GM12864 (cell line): ENCODE measurements around the gene TAF11L14.
"Not testable (repeated sequence)": the region's sequence is repeated elsewhere in the genome, so short reads cannot be mapped to it uniquely, and the experiment has no call there.

ENCODE experiments used
- DNase-seq: peaks from one replicate; pipeline ENCODE4 v3.0.0-alpha.2; 2011; ENCODE audit warnings: low read depth
- H3K4me3 ChIP-seq: 2 replicates; pipeline ENCODE4 v1.5.1; 2011; ENCODE audit warnings: mild to moderate bottlenecking, low read depth, low read length, control low read depth
- TF ChIP-seq, protein P1 (sequence below): IDR thresholded peaks from 2 replicates; pipeline ENCODE4 v1.5.1; 2011; ENCODE audit warnings: low read depth, mild to moderate bottlenecking, moderate library complexity, low read length, control low read depth, inconsistent platforms; ENCODE audit errors: missing control alignments

TAF11L14 gene

GRCh38 chr5:17620627-17621026 is 13.6 kb upstream of the TAF11L14 start:
- TF ChIP-seq, protein P1, sequence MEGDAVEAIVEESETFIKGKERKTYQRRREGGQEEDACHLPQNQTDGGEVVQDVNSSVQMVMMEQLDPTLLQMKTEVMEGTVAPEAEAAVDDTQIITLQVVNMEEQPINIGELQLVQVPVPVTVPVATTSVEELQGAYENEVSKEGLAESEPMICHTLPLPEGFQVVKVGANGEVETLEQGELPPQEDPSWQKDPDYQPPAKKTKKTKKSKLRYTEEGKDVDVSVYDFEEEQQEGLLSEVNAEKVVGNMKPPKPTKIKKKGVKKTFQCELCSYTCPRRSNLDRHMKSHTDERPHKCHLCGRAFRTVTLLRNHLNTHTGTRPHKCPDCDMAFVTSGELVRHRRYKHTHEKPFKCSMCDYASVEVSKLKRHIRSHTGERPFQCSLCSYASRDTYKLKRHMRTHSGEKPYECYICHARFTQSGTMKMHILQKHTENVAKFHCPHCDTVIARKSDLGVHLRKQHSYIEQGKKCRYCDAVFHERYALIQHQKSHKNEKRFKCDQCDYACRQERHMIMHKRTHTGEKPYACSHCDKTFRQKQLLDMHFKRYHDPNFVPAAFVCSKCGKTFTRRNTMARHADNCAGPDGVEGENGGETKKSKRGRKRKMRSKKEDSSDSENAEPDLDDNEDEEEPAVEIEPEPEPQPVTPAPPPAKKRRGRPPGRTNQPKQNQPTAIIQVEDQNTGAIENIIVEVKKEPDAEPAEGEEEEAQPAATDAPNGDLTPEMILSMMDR, result peak; percentile 26
- no peak for DNase-seq
- H3K4me3 ChIP-seq, result no peak overlapping the region

DNA sequence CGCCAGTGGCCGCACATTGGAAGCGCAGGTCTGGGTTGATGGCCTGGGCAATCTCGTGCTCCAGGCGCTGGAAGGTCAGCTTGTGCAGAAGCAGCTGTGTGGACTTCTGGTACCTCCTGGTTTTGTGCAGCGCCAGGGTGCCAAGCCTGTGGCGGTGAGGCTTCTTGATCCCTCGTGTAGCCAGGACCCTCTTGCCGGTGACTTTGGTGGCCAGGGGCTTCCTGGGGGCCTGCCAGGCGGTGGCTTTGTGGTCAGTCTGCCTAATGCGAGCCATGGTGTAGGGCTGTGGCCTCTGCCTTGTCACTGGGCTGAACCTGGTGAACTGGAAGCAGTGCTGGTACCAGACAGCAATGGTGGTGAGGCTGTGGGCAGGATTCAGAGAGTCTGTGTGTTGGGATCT is 8.6 kb upstream of the TAF11L14 start:
- no peak overlapping the region for H3K4me3 ChIP-seq
- TF ChIP-seq, protein P1, result no peak
- no peak for DNase-seq

DNA sequence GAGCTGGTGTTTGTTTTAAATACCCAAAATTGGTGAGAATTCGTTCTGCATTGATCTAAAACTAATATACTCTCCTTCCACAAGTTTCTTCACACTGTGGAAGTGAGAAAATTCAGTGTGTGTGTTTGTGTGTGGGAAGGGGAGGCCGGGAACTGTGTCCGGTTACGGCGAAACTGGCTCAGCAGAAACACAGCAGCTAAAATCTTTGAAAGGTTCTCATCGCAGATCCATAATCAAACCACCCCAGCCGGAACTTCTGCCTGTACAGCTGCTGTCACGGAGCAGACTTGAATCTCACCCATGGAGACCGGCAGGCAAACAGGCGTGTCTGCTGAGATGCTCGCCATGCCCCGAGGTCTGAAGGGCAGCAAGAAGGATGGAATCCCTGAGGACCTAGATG is 2.5 kb upstream of the TAF11L14 start, which contains the start of gene TAF11L13:
Gene TAF11L13, plus strand, starts transcription at position 301 of the 400 bp plus-strand sequence.
- not testable (repeated sequence) for H3K4me3 ChIP-seq

DNA sequence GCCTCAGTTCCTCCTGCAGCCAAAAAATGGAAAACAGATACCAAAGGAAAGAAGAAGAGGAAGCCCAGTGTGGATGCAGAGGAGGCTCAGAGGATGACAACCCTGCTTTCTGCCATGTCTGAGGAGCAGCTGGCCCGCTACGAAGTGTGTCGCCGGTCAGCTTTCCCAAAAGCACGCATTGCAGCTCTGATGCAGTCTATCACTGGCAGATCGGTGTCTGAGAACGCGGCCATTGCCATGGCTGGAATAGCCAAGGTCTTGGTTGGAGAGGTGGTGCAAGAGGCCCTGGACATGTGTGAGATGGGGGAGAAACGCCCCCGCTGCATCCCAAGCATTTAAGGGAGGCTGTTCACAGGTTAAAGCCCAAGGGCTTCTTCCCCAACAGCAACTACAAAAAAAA is 15.0 kb downstream of the TAF11L14 start:
- DNase-seq, H3K4me3 ChIP-seq: not testable (repeated sequence)

More for the DNA sequence above, 2.5 kb upstream of the TAF11L14 start, which contains the start of gene TAF11L13:
- not testable (repeated sequence) for DNase-seq

DNA sequence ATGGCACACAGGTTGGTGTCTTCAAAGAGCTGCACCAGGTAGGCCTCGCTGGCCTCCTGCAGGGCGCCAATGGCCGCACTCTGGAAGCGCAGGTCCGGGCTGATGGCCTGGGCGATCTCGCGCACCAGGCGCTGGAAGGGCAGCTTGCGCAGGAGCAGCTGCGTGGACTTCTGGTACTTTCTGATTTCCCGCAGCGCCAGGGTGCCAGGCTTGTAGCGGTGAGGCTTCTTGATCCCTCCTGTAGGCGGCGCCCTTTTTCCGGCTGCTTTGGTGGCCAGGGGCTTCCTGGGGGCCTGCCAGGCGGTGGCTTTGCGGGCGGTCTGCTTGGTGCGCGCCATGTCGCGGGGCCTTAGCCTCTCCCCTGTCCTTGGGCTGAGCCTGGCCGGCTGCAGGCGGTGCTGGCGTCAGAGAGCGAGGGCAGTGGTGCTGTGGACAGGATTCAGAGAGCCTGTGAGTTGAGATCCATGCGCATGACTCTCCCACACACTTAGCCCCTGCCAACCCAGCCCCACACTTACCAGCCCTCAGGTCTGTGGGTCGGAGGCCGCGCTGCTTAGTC is 21.0 kb downstream of the TAF11L14 start:
- H3K4me3 ChIP-seq, DNase-seq: not testable (repeated sequence)

DNA sequence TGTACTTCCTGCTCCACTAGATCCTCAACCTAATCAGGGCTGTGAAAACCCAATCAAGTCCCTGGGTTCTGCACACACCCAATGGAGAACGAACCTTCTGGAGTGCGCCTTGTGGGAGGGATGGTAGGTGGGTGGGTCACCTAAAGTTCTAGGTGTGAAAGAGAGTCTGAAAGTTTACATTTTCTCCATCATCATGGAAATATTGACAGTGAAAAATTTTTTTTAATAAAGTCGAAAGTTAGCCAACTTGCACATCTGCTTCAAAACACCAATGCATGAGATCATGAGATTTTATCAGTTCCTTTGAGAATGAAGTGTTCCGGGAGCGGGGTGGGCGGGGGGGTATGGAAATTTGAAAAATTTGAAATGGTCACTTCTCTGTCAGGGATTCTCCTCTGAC is 21.7 kb downstream of the TAF11L14 start:
- DNase-seq, result no peak
- TF ChIP-seq, protein P1, result no peak
- H3K4me3 ChIP-seq, result no peak overlapping the region

DNA sequence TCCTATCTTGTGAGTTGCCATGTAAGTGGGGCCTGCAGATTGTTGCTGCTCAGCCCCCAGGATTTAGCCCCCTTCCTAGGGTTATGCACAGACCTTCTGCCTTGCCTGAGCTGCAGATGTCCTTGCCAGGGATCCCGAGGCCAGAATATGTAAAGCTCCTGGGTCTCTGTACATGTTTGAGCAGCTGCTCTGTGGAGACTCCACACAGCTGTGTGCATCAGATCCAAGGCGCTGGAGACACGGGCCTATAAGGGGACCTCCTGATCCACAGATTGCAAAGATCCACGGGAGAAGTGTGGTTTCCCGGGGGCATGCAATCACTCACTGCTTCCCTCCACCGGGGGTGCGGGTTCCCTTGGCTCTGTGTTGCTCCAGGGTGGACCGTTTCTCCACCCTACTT is 28.9 kb downstream of the TAF11L14 start:
- no peak overlapping the region for H3K4me3 ChIP-seq
- DNase-seq, result no peak
- TF ChIP-seq, protein P1, result no peak

GRCh38 chr5:17665836-17666235 is 31.6 kb downstream of the TAF11L14 start:
- H3K4me3 ChIP-seq, result no peak overlapping the region
- no peak for DNase-seq
- TF ChIP-seq, protein P1, result no peak

GRCh38 chr5:17666726-17667235 is 32.5 kb downstream of the TAF11L14 start:
- no peak for DNase-seq
- TF ChIP-seq, protein P1, result no peak
- H3K4me3 ChIP-seq, result no peak overlapping the region
